Stimulated activated CD8-positive, alpha-beta memory T cell treated with anti-CD3 and anti-CD28 coated beads, Interleukin-2, amount 100 ng/mL, for 1 hour (primary cell): Measurements from ENCODE around the gene PLA2G5.
"Not testable (repeated sequence)": the region's sequence is repeated elsewhere in the genome, so short reads cannot be mapped to it uniquely, and the experiment has no call there.

Source experiments
- DNase-seq, 2 donors: peaks; one replicate each; pipeline ENCODE4 v3.0.0-alpha.2; 2020; ENCODE audit warnings: low read depth in 2 of 2

The PLA2G5 gene

DNA sequence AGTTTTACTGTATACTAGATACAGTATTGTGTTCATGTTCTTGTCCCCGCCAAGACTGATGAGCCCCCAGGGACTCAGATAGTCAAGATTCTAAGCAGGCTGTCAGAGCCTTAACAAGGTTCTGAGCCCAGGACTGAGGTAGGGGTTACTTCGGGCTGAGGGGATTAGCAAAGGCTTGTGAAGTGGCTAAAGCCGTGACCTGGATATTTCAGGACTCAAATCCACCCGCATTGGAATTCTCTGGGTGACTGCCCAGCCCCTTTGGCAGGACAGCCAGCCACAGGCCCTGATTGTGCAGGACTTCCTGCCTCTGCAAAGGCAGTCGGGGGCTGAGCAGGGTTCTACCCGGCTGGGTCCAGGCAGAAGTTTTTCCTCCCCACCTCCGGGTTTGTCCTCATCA, at the start of gene PLA2G5:
PLA2G5 (plus strand) TSS at position 321 of the 400 bp plus-strand sequence. CDS start 14,637 bp downstream, outside the sequence.
- DNase-seq, result no peak

- DNase-seq, result no peak
Observed at GRCh38 chr1:20028125-20028524, 41.9 kb upstream of the PLA2G5 start.

DNA sequence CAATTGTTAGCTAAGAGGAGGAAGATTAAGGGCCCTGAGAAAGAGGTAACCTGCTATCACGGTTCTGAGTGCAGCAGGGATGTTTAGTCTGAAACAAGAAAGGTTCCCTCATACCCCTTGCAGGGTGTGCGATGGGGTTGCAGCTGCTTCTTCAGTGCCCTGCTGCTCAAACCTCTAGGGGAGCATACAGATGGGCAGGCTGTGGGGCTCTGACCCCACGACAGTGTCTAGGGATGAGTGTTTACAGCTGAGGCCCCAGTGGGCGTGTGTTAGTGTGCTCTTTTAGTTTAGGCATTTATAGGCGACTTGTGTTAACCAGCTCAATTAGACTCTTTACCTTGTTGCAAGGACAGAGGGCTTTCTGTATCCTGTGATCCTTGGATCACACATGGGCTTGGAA, 41.3 kb upstream of the PLA2G5 start:
- no peak for DNase-seq

GRCh38 chr1:20029178-20029912, 40.6 kb upstream of the PLA2G5 start:
- no peak for DNase-seq

GRCh38 chr1:20030436-20031151, 39.4 kb upstream of the PLA2G5 start:
- not testable (repeated sequence) for DNase-seq

DNA sequence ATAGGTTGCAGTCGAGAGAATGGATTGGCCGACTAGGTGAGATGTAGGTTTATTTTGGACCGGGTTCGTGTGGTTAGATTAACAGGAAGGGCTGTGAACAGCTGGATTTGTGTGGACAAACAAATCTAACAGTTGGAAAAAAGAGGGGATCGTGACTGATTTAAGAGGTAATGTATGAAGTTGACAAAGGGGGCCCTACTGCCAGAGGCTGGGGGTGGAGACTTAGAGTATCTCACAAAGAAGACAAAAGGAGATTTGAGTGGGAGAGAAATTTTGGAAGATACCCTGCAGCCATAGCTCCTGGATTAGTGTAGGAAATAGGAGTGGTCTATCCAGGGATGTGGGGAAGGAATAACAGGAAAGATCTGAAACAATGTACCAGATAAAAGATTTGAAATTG, 38.8 kb upstream of the PLA2G5 start:
- DNase-seq, result no peak

DNA sequence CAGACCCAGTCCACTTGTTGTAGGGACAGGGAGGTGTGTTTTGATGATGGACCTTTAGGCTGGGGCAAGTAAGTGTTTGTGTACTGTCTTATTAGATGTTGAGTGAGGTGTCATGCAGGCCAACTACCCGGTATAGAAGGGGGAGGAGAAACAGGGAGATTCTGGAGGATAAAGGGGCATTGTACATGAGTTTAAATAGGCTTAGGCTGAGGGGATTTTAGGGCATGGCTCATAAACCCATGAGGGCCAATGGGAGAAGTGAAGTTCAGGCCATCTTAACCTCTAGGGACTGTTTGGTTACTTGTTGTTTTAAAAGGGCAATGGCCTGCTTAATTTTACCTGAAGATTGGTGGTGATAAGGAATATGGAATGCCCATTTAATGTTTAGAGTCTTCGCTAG, 38.2 kb upstream of the PLA2G5 start:
- no peak for DNase-seq

GRCh38 chr1:20032425-20032824, 37.6 kb upstream of the PLA2G5 start:
- DNase-seq, result no peak

GRCh38 chr1:20033420-20033819, 36.6 kb upstream of the PLA2G5 start:
- DNase-seq, result no peak

DNA sequence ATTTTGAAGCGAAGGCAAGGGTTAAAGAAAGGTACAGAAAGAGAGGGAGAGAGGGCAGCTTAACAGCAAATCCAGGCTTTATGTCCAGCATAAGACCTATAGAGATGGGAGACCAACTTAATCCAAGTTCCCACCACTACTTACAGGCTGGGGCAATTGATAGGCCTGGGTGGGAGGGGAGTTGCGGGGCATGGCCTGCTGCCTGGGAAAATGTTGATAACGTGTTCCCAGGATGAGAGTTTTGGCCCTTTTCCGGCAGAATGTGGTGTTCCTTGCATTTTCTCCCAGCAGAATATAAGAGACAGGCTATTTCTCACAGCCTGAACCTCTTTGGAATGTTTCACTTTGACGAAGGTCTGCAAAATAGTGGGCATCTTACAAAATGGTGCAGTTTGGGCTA, 34.9 kb upstream of the PLA2G5 start:
- no peak for DNase-seq

- no peak for DNase-seq
Observed at GRCh38 chr1:20037877-20038276, 32.1 kb upstream of the PLA2G5 start.

DNA sequence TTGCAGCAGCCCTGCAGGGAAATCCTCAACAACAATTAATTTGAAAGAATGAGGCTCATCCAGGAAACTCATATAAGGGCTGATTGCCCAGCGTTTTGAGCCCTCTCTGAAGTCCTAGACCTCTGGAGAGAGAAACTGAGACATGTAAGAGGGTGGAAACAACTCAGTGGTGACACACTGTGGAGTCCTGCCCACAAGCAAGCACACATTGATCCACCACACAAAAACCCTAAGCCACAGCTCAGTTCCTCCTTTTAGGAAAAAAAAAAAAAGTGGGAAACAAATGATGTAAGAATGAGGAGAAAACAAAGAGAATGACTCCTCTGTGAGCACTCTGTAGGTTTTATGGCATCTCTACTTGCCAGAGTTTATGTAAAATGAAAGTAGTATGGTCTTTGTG, 22.9 kb upstream of the PLA2G5 start:
- DNase-seq, result no peak

DNA sequence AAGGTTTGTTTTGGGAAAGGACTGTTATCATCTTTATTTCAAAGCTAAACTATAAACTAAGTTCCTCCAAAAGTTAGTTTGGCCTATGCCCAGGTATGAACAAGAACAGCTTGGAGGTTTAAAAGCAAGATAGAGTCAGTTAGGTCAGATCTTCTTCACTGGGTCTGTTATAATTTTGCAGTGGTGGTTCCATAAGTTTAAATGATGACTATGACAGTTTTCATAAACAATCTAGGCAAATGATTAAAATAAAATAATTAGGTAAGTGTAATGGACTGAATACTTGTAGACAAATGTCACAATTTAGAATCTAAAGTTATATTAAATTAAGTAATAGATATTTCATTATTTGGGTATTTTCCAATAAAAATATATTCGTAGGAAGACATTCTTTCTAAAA, 21.4 kb upstream of the PLA2G5 start:
- DNase-seq, result no peak

DNA sequence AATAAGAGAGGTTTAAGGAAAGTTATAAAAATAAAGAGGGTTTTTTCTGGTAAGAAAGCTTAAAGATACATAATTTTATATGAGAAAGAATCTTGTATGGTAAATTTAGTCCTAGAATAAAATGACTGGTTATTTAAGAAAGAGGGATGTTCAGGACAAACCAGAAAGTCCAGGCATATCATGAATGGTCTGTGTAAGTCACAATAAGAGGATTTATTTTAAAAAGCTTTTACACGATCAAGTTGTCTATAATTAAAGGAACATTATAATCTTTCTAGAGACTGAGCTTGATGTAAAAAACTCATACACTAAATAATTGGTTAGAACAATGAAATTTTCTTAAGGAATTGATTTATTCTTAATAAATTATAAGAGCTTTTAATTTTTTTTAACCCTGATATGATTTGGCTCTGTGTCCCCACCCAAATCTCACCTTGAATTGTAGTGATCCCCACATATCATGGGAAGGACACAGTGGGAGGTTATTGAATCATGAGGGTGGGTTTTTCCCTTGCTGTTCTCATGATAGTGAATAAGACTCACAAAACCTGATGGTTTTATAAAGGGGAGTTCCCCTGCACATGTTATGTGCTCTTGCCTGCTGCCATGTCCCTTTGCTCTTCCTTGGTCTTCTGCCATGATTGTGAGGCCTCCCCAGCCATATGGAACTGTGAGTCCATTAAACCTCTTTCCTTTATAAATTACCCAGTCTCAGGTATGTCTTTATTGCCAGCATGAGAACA, 20.8 kb upstream of the PLA2G5 start:
- not testable (repeated sequence) for DNase-seq

- DNase-seq, result no peak
Observed at GRCh38 chr1:20051218-20051829, 18.7 kb upstream of the PLA2G5 start.

- DNase-seq, result no peak
Observed at GRCh38 chr1:20052386-20052785, 17.6 kb upstream of the PLA2G5 start.

DNA sequence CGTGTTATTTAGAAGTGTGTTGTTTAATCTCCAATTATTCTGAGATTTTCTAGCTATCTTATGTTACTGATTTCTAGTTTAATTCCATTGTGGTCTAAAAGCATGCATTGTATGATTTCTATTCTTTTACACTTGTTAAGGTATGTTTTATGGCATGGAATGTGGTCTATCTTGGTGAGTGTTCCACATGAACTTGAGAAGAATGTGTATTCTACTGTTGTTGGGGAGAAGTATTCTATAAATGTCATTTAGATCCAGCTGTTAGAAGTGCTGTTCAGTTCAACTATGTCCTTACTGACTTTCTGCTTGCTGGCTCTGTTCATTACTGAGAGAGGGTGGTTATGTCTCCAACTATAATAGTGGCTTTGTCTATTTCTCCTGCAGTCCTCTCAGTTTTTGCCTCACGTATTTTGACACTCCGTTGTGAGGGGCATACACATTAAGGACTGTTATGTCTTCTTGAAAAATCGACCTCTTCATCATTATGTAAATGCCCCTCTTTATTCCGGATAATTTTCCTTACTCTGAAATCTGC, 12.0 kb upstream of the PLA2G5 start:
- DNase-seq, result no peak

DNA sequence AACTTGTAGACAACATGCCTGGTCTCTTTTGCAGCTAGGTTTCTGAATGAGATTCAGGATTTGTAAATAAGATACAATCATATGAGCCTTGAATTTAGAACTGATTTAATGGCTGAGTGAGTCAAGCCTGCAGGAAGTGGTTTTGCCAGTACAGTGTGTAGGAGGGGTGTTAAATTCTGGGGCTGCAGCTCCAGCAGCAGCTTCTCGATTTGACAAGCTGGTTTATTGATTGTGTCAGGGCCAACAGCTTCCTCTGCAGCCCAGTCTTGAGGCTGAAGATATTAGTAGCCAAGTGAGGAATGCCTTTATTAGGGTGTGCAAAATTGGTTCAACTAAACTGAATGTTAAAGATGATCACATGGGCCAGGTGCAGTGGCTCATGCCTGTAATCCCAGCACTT, 11.5 kb upstream of the PLA2G5 start:
- no peak for DNase-seq

DNA sequence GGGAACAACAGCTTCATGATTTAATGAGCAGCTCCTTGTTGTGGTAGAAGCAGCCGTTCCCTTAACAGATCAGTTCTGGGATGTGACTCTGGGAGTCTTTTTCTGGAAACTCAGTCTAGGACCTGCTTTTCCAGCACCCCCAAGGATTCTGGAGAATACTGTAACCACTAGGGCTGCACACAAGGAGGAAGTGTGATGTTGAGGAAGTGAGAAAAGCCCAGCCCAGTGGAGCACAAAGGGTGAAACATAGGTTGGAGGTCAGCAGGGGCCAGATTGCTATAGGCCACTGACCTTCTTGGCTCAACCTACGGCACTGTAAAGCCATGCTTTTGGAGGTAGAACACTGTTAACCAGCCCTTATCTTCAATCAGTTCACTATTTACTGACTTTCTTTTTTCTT, 10.1 kb upstream of the PLA2G5 start:
- no peak for DNase-seq

DNA sequence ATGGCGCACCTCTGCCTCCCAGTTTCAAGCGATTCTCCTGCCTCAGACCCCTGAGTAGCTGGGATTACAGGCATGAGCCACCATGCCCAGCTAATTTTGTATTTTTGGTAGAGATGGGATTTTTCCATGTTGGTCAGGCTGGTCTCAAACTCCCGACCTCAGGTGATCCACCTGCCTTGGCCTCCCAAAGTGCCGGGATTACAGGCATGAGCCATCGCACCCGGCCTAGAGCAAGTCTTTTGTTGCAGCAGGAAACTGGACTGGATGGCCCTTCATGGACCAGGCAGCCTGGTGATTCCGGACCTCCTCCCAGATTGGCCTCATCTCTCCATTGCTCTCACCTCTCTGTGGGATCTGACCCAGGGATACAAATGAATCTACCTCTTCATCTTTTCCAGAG, 9.2 kb upstream of the PLA2G5 start:
- DNase-seq, result not testable (repeated sequence)

- DNase-seq, result no peak
Observed at GRCh38 chr1:20061866-20062265, 8.1 kb upstream of the PLA2G5 start.

GRCh38 chr1:20063861-20064292, 6.1 kb upstream of the PLA2G5 start:
- no peak for DNase-seq
